Memory B cell (primary cell): ENCODE data around the gene GALNT16.
"Not testable (repeated sequence)": the region's sequence is repeated elsewhere in the genome, so short reads cannot be mapped to it uniquely, and the experiment has no call there.

Experiments
- ATAC-seq: fragments of 150-1000 bp; cut with Tn5 transposase; 2 replicates; pipeline ENCODE4 v1.10.0; 2021; ENCODE audit warnings: low read depth, mild to moderate bottlenecking, moderate library complexity
- DNase-seq, 2 donors: peaks; one replicate each; pipeline ENCODE4 v3.0.0; 2022; ENCODE audit warnings: low spot score in 2 of 2
- H3K27ac Mint-ChIP-seq: one replicate; pipeline ENCODE4 v1.8.0; 2022; ENCODE audit warnings: mild to moderate bottlenecking, moderate library complexity, mixed read lengths
- H3K27me3 Mint-ChIP-seq: one replicate; pipeline ENCODE4 v1.8.0; 2022; ENCODE audit warnings: mixed read lengths
- H3K36me3 Mint-ChIP-seq: one replicate; pipeline ENCODE4 v1.8.0; 2022; ENCODE audit warnings: mild to moderate bottlenecking, mixed read lengths
- H3K4me1 Mint-ChIP-seq: one replicate; pipeline ENCODE4 v1.8.0; 2022; ENCODE audit warnings: mixed read lengths
- H3K4me3 Mint-ChIP-seq: one replicate; pipeline ENCODE4 v1.8.0; 2022; ENCODE audit warnings: mild to moderate bottlenecking, moderate library complexity, mixed read lengths
- H3K9me3 Mint-ChIP-seq: one replicate; pipeline ENCODE4 v1.8.0; 2022; ENCODE audit warnings: mixed read lengths

Gene GALNT16

GRCh38 chr14:69259527-69260189, at the start of gene GALNT16:
GALNT16 (plus strand) TSS chr14:69260158; CDS start chr14:69260291, 133 bp downstream.
- no peaks in the 10 kb centered on the region for H3K9me3 Mint-ChIP-seq
- no peak within 1 kb of the TSS for H3K27ac Mint-ChIP-seq
- ATAC-seq, result no peak
- no peaks in the 10 kb centered on the region for H3K36me3 Mint-ChIP-seq
- peaks cover 27% of the 10 kb centered on the region for H3K27me3 Mint-ChIP-seq
- peak in 1 of 2 donors; percentile 24 for DNase-seq
- peak within 1 kb of the TSS; percentile 74 for H3K4me3 Mint-ChIP-seq
- H3K4me1 Mint-ChIP-seq, result peaks cover 2% of the 10 kb centered on the region

- no peaks in the 10 kb centered on the region for H3K27me3 Mint-ChIP-seq
- no peaks in the 10 kb centered on the region for H3K4me1 Mint-ChIP-seq
- no peak overlapping the region for H3K4me3 Mint-ChIP-seq
- H3K36me3 Mint-ChIP-seq, result peaks cover 23% of the 10 kb centered on the region
- ATAC-seq (no peak), DNase-seq (no peak)
- no peaks in the 10 kb centered on the region for H3K9me3 Mint-ChIP-seq
- H3K27ac Mint-ChIP-seq, result no peak overlapping the region
Measured at GRCh38 chr14:69214393-69214792, 45.6 kb upstream of the GALNT16 start.

GRCh38 chr14:69217663-69218062, 42.3 kb upstream of the GALNT16 start:
- H3K27ac Mint-ChIP-seq, H3K4me3 Mint-ChIP-seq, DNase-seq, H3K4me1 Mint-ChIP-seq, ATAC-seq, H3K27me3 Mint-ChIP-seq, H3K9me3 Mint-ChIP-seq: not testable (repeated sequence)
- H3K36me3 Mint-ChIP-seq, result peaks cover 23% of the 10 kb centered on the region

GRCh38 chr14:69224946-69225345, 35.0 kb upstream of the GALNT16 start:
- H3K36me3 Mint-ChIP-seq, result peaks cover 14% of the 10 kb centered on the region
- H3K9me3 Mint-ChIP-seq, result no peaks in the 10 kb centered on the region
- no peak for ATAC-seq
- no peak overlapping the region for H3K4me3 Mint-ChIP-seq
- H3K27me3 Mint-ChIP-seq, result no peaks in the 10 kb centered on the region
- DNase-seq, result no peak
- no peaks in the 10 kb centered on the region for H3K4me1 Mint-ChIP-seq
- no peak overlapping the region for H3K27ac Mint-ChIP-seq

GRCh38 chr14:69226178-69226577, 33.8 kb upstream of the GALNT16 start:
- Mint-ChIP-seq H3K4me3 (no peak overlapping the region), H3K4me1 (no peaks in the 10 kb centered on the region), H3K27me3 (no peaks in the 10 kb centered on the region), H3K36me3 (peaks cover 18% of the 10 kb centered on the region), H3K9me3 (no peaks in the 10 kb centered on the region), H3K27ac (no peak overlapping the region)
- ATAC-seq (no peak), DNase-seq (no peak)

- Mint-ChIP-seq H3K4me1 (no peaks in the 10 kb centered on the region), H3K27ac (no peak overlapping the region), H3K27me3 (no peaks in the 10 kb centered on the region), H3K4me3 (no peak overlapping the region), H3K9me3 (no peaks in the 10 kb centered on the region), H3K36me3 (peaks cover 22% of the 10 kb centered on the region)
- no peak for DNase-seq
- ATAC-seq, result no peak
Measured at GRCh38 chr14:69226736-69227135, 33.2 kb upstream of the GALNT16 start.

- no peak overlapping the region for H3K4me3 Mint-ChIP-seq
- H3K4me1 Mint-ChIP-seq, result no peaks in the 10 kb centered on the region
- no peaks in the 10 kb centered on the region for H3K9me3 Mint-ChIP-seq
- H3K36me3 Mint-ChIP-seq, result peaks cover 34% of the 10 kb centered on the region
- DNase-seq (no peak), ATAC-seq (no peak)
- no peak overlapping the region for H3K27ac Mint-ChIP-seq
- no peaks in the 10 kb centered on the region for H3K27me3 Mint-ChIP-seq
Measured at GRCh38 chr14:69231486-69231885, 28.5 kb upstream of the GALNT16 start.

GRCh38 chr14:69232388-69232787, 27.6 kb upstream of the GALNT16 start:
- Mint-ChIP-seq H3K36me3 (peaks cover 36% of the 10 kb centered on the region), H3K4me1 (no peaks in the 10 kb centered on the region), H3K9me3 (no peaks in the 10 kb centered on the region), H3K27me3 (no peaks in the 10 kb centered on the region), H3K4me3 (no peak overlapping the region), H3K27ac (no peak overlapping the region)
- DNase-seq (no peak), ATAC-seq (no peak)

- ATAC-seq, result no peak
- no peak for DNase-seq
- H3K9me3 Mint-ChIP-seq, result no peaks in the 10 kb centered on the region
- H3K27ac Mint-ChIP-seq, result no peak overlapping the region
- peaks cover 43% of the 10 kb centered on the region for H3K36me3 Mint-ChIP-seq
- H3K4me1 Mint-ChIP-seq, result no peaks in the 10 kb centered on the region
- H3K4me3 Mint-ChIP-seq, result no peak overlapping the region
- no peaks in the 10 kb centered on the region for H3K27me3 Mint-ChIP-seq
Measured at GRCh38 chr14:69234106-69234505, 25.9 kb upstream of the GALNT16 start.

- Mint-ChIP-seq H3K27me3 (no peaks in the 10 kb centered on the region), H3K4me1 (no peaks in the 10 kb centered on the region), H3K4me3 (no peak overlapping the region), H3K9me3 (no peaks in the 10 kb centered on the region), H3K27ac (no peak overlapping the region), H3K36me3 (peaks cover 41% of the 10 kb centered on the region)
- DNase-seq, result no peak
- ATAC-seq, result no peak
Measured at GRCh38 chr14:69235708-69236107, 24.2 kb upstream of the GALNT16 start.

- ATAC-seq, result no peak
- peaks cover 36% of the 10 kb centered on the region for H3K36me3 Mint-ChIP-seq
Measured at GRCh38 chr14:69237142-69237541, 22.8 kb upstream of the GALNT16 start.

GRCh38 chr14:69237584-69237983, 22.4 kb upstream of the GALNT16 start:
- no peak for ATAC-seq
- H3K27ac Mint-ChIP-seq, result no peak overlapping the region
- no peaks in the 10 kb centered on the region for H3K9me3 Mint-ChIP-seq
- no peaks in the 10 kb centered on the region for H3K27me3 Mint-ChIP-seq
- no peaks in the 10 kb centered on the region for H3K4me1 Mint-ChIP-seq
- no peak overlapping the region for H3K4me3 Mint-ChIP-seq
- no peak for DNase-seq
- peaks cover 32% of the 10 kb centered on the region for H3K36me3 Mint-ChIP-seq

More at GRCh38 chr14:69237142-69237541, 22.8 kb upstream of the GALNT16 start:
- DNase-seq, result no peak
- Mint-ChIP-seq H3K9me3 (no peaks in the 10 kb centered on the region), H3K4me3 (no peak overlapping the region), H3K4me1 (no peaks in the 10 kb centered on the region), H3K27me3 (no peaks in the 10 kb centered on the region), H3K27ac (no peak overlapping the region)

GRCh38 chr14:69238883-69239282, 21.1 kb upstream of the GALNT16 start:
- Mint-ChIP-seq H3K36me3 (peaks cover 29% of the 10 kb centered on the region), H3K4me3 (no peak overlapping the region), H3K4me1 (no peaks in the 10 kb centered on the region), H3K27ac (no peak overlapping the region), H3K27me3 (no peaks in the 10 kb centered on the region), H3K9me3 (no peaks in the 10 kb centered on the region)
- no peak for ATAC-seq
- no peak for DNase-seq

- DNase-seq, result no peak
- no peak for ATAC-seq
- Mint-ChIP-seq H3K36me3 (peaks cover 18% of the 10 kb centered on the region), H3K9me3 (no peaks in the 10 kb centered on the region), H3K4me3 (no peak overlapping the region), H3K27ac (no peak overlapping the region), H3K4me1 (no peaks in the 10 kb centered on the region), H3K27me3 (no peaks in the 10 kb centered on the region)
Measured at GRCh38 chr14:69240527-69241173, 19.3 kb upstream of the GALNT16 start.

GRCh38 chr14:69241577-69241976, 18.4 kb upstream of the GALNT16 start:
- DNase-seq (no peak), ATAC-seq (no peak)
- Mint-ChIP-seq H3K36me3 (peaks cover 12% of the 10 kb centered on the region), H3K4me1 (no peaks in the 10 kb centered on the region), H3K27ac (no peak overlapping the region), H3K9me3 (no peaks in the 10 kb centered on the region), H3K4me3 (no peak overlapping the region), H3K27me3 (no peaks in the 10 kb centered on the region)
